GM21360 (cell line): ENCODE data around the gene OBP2B.
"Not testable (repeated sequence)": the region's sequence is repeated elsewhere in the genome, so short reads cannot be mapped to it uniquely, and the experiment has no call there.

ENCODE experiments used
- ATAC-seq: cut with Tn5 transposase; IDR thresholded peaks from one replicate; pipeline ENCODE4 v1.9.1; 2021; ENCODE audit warnings: mild to moderate bottlenecking, moderate library complexity; ENCODE audit not compliant: unreplicated experiment

Gene OBP2B

GRCh38 chr9:133238851-133239532 lies 29.9 kb upstream of the OBP2B start:
- no peak for ATAC-seq

GRCh38 chr9:133238272-133238850 lies 29.3 kb upstream of the OBP2B start:
- ATAC-seq: no peak

- no peak for ATAC-seq
These were observed 28.1 kb upstream of the OBP2B start for GRCh38 chr9:133237035-133237731.

GRCh38 chr9:133236291-133237034 lies 27.4 kb upstream of the OBP2B start:
- ATAC-seq: not testable (repeated sequence)

GRCh38 chr9:133235549-133236222 lies 26.6 kb upstream of the OBP2B start:
- no peak for ATAC-seq

- no peak for ATAC-seq
These were observed 25.7 kb upstream of the OBP2B start for GRCh38 chr9:133234577-133235322.

GRCh38 chr9:133233681-133234432 lies 24.8 kb upstream of the OBP2B start:
- no peak for ATAC-seq

- not testable (repeated sequence) for ATAC-seq
These were observed 23.0 kb upstream of the OBP2B start for GRCh38 chr9:133231934-133232568.

GRCh38 chr9:133230514-133230913 lies 21.5 kb upstream of the OBP2B start:
- not testable (repeated sequence) for ATAC-seq

- ATAC-seq: no peak
These were observed 21.0 kb upstream of the OBP2B start for GRCh38 chr9:133230093-133230492.

- not testable (repeated sequence) for ATAC-seq
These were observed 19.6 kb upstream of the OBP2B start for GRCh38 chr9:133228474-133229193.

GRCh38 chr9:133227996-133228395 lies 18.9 kb upstream of the OBP2B start:
- ATAC-seq: not testable (repeated sequence)

- ATAC-seq: no peak
These were observed 18.3 kb upstream of the OBP2B start for GRCh38 chr9:133227242-133227860.

- ATAC-seq: no peak
These were observed 17.4 kb upstream of the OBP2B start for GRCh38 chr9:133226219-133227171.

- no peak for ATAC-seq
These were observed 16.3 kb upstream of the OBP2B start for GRCh38 chr9:133225171-133226011.

GRCh38 chr9:133224762-133225161 lies 15.7 kb upstream of the OBP2B start:
- ATAC-seq: no peak
